ENCODE data around the gene TRMT10A. TPM values are rescaled to one million over a fixed set of nuclear protein-coding genes. Genes with fewer than 3 reads are reported as not detected.

The TRMT10A gene
- total and polyA plus RNA-seq, 10 of the 15 experiments (the other 5 are each of a cell fraction or from before 2014, with no cell fraction given) = 4.5 to 13.4 (median 9.2) TPM

DNA sequence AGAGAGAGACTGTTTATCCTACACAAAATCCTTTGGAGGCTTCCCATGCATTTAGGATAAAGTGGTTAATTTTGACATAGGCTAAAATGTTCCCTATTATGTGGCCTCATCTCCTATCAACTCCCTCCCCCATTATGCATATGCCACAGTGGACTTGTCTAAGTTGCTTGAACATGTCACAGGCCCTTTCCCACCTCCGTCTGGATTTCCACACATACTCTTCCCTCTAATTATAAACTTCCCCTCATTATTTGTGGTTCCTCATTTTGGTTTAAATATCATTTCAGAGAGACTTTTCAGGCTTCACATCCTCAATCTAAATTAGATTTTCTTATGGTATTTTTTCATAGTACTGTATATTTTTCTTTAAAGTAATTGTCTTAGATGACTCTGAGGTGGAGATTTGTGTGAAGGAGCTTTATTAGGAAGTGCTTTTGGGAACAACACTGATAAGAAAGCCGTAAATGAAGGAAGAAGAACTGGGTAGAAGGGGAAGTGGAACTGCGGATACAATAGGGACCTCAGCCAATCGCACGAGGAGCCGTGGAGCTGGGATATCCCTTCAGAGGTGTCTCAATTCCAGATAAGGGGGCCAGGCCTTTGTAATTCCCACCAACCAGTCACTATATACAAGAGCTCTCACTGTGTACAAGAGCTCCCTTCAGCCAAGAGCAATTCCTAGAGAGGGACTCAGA lies 45.1 kb downstream of the TRMT10A start:
- FAIRE-seq = no peak
- in situ Hi-C loops (cut with MboI) (no loop called here), intact Hi-C loops (cut with micrococcal nuclease; ENCODE audit: unreplicated experiment) (no loop called here)
- 4% methylated on average over 6 of the region's 6 CpGs for WGBS (ENCODE audit: insufficient coverage, insufficient replicate concordance, low lambda C conversion rate, missing lambda C conversion rate)
- RAD21 ChIA-PET (ENCODE audit: unreplicated experiment) = no interaction called here
- POLR2A ChIA-PET = no interaction called here
- Histone ChIP-seq H4K20me1 (ENCODE audit: control insufficient read depth, insufficient read depth) (no peaks in the 10 kb centered on the region), H3K4me1 (ENCODE audit: control insufficient read depth, insufficient read depth, low read length) (no peaks in the 10 kb centered on the region), H3K9me3 (replicated peaks; ENCODE audit: control insufficient read depth, insufficient read depth, low read length) (no peaks in the 10 kb centered on the region), H3K79me2 (ENCODE audit: control insufficient read depth, insufficient read depth, low read length) (no peaks in the 10 kb centered on the region), H3K36me3 (ENCODE audit: control insufficient read depth in 2 of 2, insufficient read depth in 2 of 2, low read length in 1 of 2) (no peaks in the 10 kb centered on the region), H2AFZ (ENCODE audit: control insufficient read depth, low read depth, low read length) (no peak overlapping the region), H3K9ac (ENCODE audit: control insufficient read depth, insufficient read depth, low read length) (no peak overlapping the region), H3K4me3 (no peak overlapping the region), H3K27ac (ENCODE audit: control insufficient read depth, insufficient read depth) (no peak overlapping the region), H3K4me2 (ENCODE audit: control insufficient read depth, insufficient read depth) (no peak overlapping the region), H3K27me3 (replicated peaks in 1 of 2; ENCODE audit: control insufficient read depth in 2 of 2, insufficient read depth in 2 of 2, low read length in 1 of 2) (no peaks in the 10 kb centered on the region)
- DNase-seq (ENCODE audit: low read depth, low spot score) = no peak
- SMC1A ChIA-PET (ENCODE audit: uncharacterized antibody, unreplicated experiment) = interaction anchor here (0.7 kb wide), 1 partner anchor 10 kb away, joined by 4 read pairs; no protein-coding TSS in a partner anchor
- CTCF ChIA-PET = interaction anchor here (0.7 kb wide), 1 partner anchor 605 kb away, joined by 3 read pairs; no protein-coding TSS in a partner anchor
- ATAC-seq = no peak
- TF ChIP-seq SPI1 (IDR thresholded peaks at IDR 0.05; ENCODE audit: borderline replicate concordance, insufficient read depth, low read depth, low read length) = peak; percentile 66; the same call in 1 of the 2 replicates
- TF ChIP-seq KDM1A (IDR thresholded peaks at IDR 0.05; ENCODE audit: borderline replicate concordance) = no peak
- BruUV-seq (replicated peaks) = no TSS peak

DNA sequence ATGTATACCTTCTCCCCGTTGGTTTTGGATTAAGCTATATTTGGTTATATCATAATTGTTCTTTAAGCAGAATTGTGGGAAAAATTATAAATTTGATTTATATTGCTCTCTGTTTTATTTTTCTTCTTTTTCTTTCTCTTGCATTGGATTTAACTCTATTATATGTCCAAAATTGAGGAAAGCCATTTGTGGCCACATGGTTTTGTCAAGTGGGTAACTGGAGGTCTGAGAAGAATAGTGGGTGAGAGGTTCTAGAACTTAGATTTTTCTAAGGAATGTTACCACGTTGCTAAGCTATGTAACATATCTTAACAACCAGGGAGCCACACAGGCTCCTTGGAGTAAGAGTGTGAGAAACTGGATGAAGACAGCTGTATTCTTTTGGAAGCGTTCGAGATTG lies 53.1 kb downstream of the TRMT10A start, which contains the start of gene C4orf17:
TSS of gene C4orf17 (plus strand) at position 301 of the 400 bp plus-strand sequence. CDS start 2,061 bp downstream, outside the sequence.
- SMC1A ChIA-PET (ENCODE audit: uncharacterized antibody, unreplicated experiment) = interaction anchor here (0.6 kb wide), 1 partner anchor 12 kb away, joined by 3 read pairs; no protein-coding TSS in a partner anchor
- no peaks in the 10 kb centered on the region for H3K9me3 ChIP-seq (replicated peaks; ENCODE audit: control insufficient read depth, insufficient read depth, low read length)
- no TSS peak for BruUV-seq (replicated peaks)
- CTCF ChIA-PET = interaction anchor here (0.6 kb wide), 1 partner anchor 387 kb away, joined by 3 read pairs; no protein-coding TSS in a partner anchor
- no peak within 1 kb of the TSS for H3K9ac ChIP-seq (ENCODE audit: control insufficient read depth, insufficient read depth, low read length)
- H3K27me3 ChIP-seq (replicated peaks in 1 of 2; ENCODE audit: control insufficient read depth in 2 of 2, insufficient read depth in 2 of 2, low read length in 1 of 2) = no peaks in the 10 kb centered on the region; a peak in 1 of 4 replicates
- DNase-seq (ENCODE audit: low read depth, low spot score) (no peak), FAIRE-seq (no peak), ATAC-seq (no peak)
- no peak for TF ChIP-seq USF1 (IDR thresholded peaks at IDR 0.05; ENCODE audit: borderline replicate concordance, extremely low read length, insufficient read depth, low read depth, low read length)
- TF ChIP-seq ZSCAN29 (IDR thresholded peaks at IDR 0.05) = no peak
- TF ChIP-seq POLR2AphosphoS5 (IDR thresholded peaks at IDR 0.05; ENCODE audit: low read length) = no peak
- TF ChIP-seq BACH1 (IDR thresholded peaks at IDR 0.05; ENCODE audit: borderline replicate concordance) = no peak
- TF ChIP-seq NFIC (IDR thresholded peaks at IDR 0.05; ENCODE audit: low read depth, low read length) = no peak
- TF ChIP-seq CHD2 (IDR thresholded peaks at IDR 0.05; ENCODE audit: borderline replicate concordance, low read depth, low read length) = no peak
- no peak for TF ChIP-seq CBX5 (IDR thresholded peaks at IDR 0.05; ENCODE audit: low read depth)
- no peak for TF ChIP-seq SREBF1 (IDR thresholded peaks at IDR 0.05; ENCODE audit: low read length)
- H3K4me1 ChIP-seq (ENCODE audit: control insufficient read depth, insufficient read depth, low read length) = no peaks in the 10 kb centered on the region
- no peak within 1 kb of the TSS for H3K4me2 ChIP-seq (ENCODE audit: control insufficient read depth, insufficient read depth)
- no peak within 1 kb of the TSS for H2AFZ ChIP-seq (ENCODE audit: control insufficient read depth, low read depth, low read length)
- H3K4me3 ChIP-seq = no peak within 1 kb of the TSS
- no peaks in the 10 kb centered on the region for H4K20me1 ChIP-seq (ENCODE audit: control insufficient read depth, insufficient read depth)
- POLR2A ChIA-PET = no interaction called here
- H3K36me3 ChIP-seq (ENCODE audit: control insufficient read depth in 2 of 2, insufficient read depth in 2 of 2, low read length in 1 of 2) = no peaks in the 10 kb centered on the region
- no peaks in the 10 kb centered on the region for H3K79me2 ChIP-seq (ENCODE audit: control insufficient read depth, insufficient read depth, low read length)
- 44% methylated on average over 4 of the region's 4 CpGs for WGBS (ENCODE audit: insufficient coverage, insufficient replicate concordance, low lambda C conversion rate, missing lambda C conversion rate)
- RAD21 ChIA-PET (ENCODE audit: unreplicated experiment) = no interaction called here
- intact Hi-C loops (cut with micrococcal nuclease; ENCODE audit: unreplicated experiment) = no loop called here
- in situ Hi-C loops (cut with MboI) = no loop called here
- no peak within 1 kb of the TSS for H3K27ac ChIP-seq (ENCODE audit: control insufficient read depth, insufficient read depth)
